GM23248 (cell line): ENCODE results near the gene DESI1. TPM values are rescaled to one million over a fixed set of nuclear protein-coding genes. Genes with fewer than 3 reads are reported as not detected.

ENCODE experiments used
- DNase-seq: peaks from one replicate; pipeline ENCODE4 v3.0.0-alpha.2; 2015
- H2AFZ ChIP-seq: fragments of 200-600 bp; sonication (generic); 2 replicates; pipeline ENCODE4 v1.6.1; 2016; ENCODE audit warnings: antibody characterized with exemption
- H3F3A ChIP-seq: fragments of 200-600 bp; sonication (generic); 2 replicates; pipeline ENCODE4 v1.6.1; 2016; ENCODE audit warnings: mild to moderate bottlenecking, antibody characterized with exemption, mixed run types; ENCODE audit not compliant: insufficient read depth
- H3K27ac ChIP-seq: fragments of 200-600 bp; sonication (generic); 2 replicates; pipeline ENCODE4 v1.5.1; 2016; ENCODE audit warnings: mild to moderate bottlenecking
- H3K27me3 ChIP-seq: fragments of 200-600 bp; sonication (generic); replicated peaks from 2 replicates; pipeline ENCODE4 v1.6.1; 2016; ENCODE audit warnings: mild to moderate bottlenecking; ENCODE audit not compliant: insufficient read depth
- H3K36me3 ChIP-seq: fragments of 200-600 bp; sonication (generic); 2 replicates; pipeline ENCODE4 v1.6.1; 2016; ENCODE audit warnings: low read depth, mild to moderate bottlenecking
- H3K4me1 ChIP-seq: fragments of 200-600 bp; sonication (generic); 2 replicates; pipeline ENCODE4 v1.6.1; 2016; ENCODE audit warnings: mild to moderate bottlenecking; ENCODE audit not compliant: insufficient read depth
- H3K4me2 ChIP-seq: fragments of 200-600 bp; sonication (generic); one replicate; pipeline ENCODE4 v1.6.1; 2016; ENCODE audit warnings: mild to moderate bottlenecking; ENCODE audit not compliant: unreplicated experiment
- H3K4me3 ChIP-seq: fragments of 200-600 bp; sonication (generic); 2 replicates; pipeline ENCODE4 v1.5.1; 2016; ENCODE audit warnings: mild to moderate bottlenecking
- H3K79me2 ChIP-seq: fragments of 200-600 bp; sonication (generic); 2 replicates; pipeline ENCODE4 v1.6.1; 2016; ENCODE audit warnings: mild to moderate bottlenecking; ENCODE audit not compliant: insufficient read depth
- H3K9ac ChIP-seq: fragments of 200-600 bp; sonication (generic); 2 replicates; pipeline ENCODE4 v1.6.1; 2016; ENCODE audit warnings: mild to moderate bottlenecking
- H3K9me2 ChIP-seq: fragments of 200-600 bp; sonication (generic); 2 replicates; pipeline ENCODE4 v1.6.1; 2016; ENCODE audit warnings: mixed run types, mild to moderate bottlenecking, moderate library complexity; ENCODE audit not compliant: insufficient read depth
- H3K9me3 ChIP-seq: fragments of 200-600 bp; sonication (generic); one replicate; pipeline ENCODE4 v1.6.1; 2017; ENCODE audit warnings: low read depth
- H4K20me1 ChIP-seq: fragments of 200-600 bp; sonication (generic); 2 replicates; pipeline ENCODE4 v1.6.0; 2016; ENCODE audit not compliant: insufficient read depth
- EZH2 ChIP-seq: fragments of 200-600 bp; sonication (generic); IDR thresholded peaks from 2 replicates; pipeline ENCODE4 v1.6.1; 2018; ENCODE audit warnings: antibody characterized with exemption, mild to moderate bottlenecking; ENCODE audit not compliant: insufficient read depth, poor library complexity, severe bottlenecking
- EZH2phosphoT487 ChIP-seq: fragments of 200-600 bp; sonication (generic); IDR thresholded peaks from 2 replicates; pipeline ENCODE4 v1.6.1; 2018; ENCODE audit warnings: antibody characterized with exemption, moderate library complexity, mild to moderate bottlenecking, low read depth; ENCODE audit not compliant: insufficient read depth
- WGBS, 2 experiments: methylation state at CpG; one replicate each; pipeline ENCODE4 v1.1.6; 2015 to 2017; ENCODE audit warnings: low lambda C conversion rate in 2 of 2, low coverage in 1 of 2; ENCODE audit errors: missing lambda C conversion rate in 2 of 2; 5-methylcytosine and 5-hydroxymethylcytosine counted together
- in situ Hi-C: fragments of 300-500 bp; cut with MboI; formaldehyde crosslinking; loops from 2 replicates; pipeline ENCODE4 v1.15.0; 2020
- polyA plus RNA-seq: library from polyadenylated mRNA; unstranded; fragments of >200 nt; fragmentation: Nextera tagmentation; extraction: Ambion mirVana; gene quantifications from 2 replicates; pipeline ENCODE4 v1.2.1, GENCODE V29; 2016
- total RNA-seq: library from RNA; depleted of rRNA; stranded (reverse); fragments of >200 nt; shearing (Covaris generic); gene quantifications from 2 replicates; pipeline ENCODE4 v1.2.3, GENCODE V29; 2014

DESI1 gene
- total and polyA plus RNA-seq, 2 experiments from 2014 or later = 42.2 to 44.3 TPM

GRCh38 chr22:41600976-41601375, 19.9 kb downstream of the DESI1 start:
- Histone ChIP-seq H3F3A (peaks cover 32% of the 10 kb centered on the region), H3K79me2 (no peaks in the 10 kb centered on the region), H3K36me3 (peaks cover 43% of the 10 kb centered on the region), H3K9me3 (no peaks in the 10 kb centered on the region), H3K4me2 (no peak overlapping the region), H3K27ac (no peak overlapping the region), H3K4me3 (no peak overlapping the region), H3K27me3 (no peaks in the 10 kb centered on the region), H3K9ac (no peak overlapping the region), H4K20me1 (no peaks in the 10 kb centered on the region), H2AFZ (no peak overlapping the region), H3K4me1 (peaks cover 16% of the 10 kb centered on the region), H3K9me2 (no peaks in the 10 kb centered on the region)
- TF ChIP-seq EZH2 = no peak
- no peak for TF ChIP-seq EZH2phosphoT487
- WGBS, 2 experiments = 91 to 92% methylated on average over 8 of the region's 8 CpGs
- in situ Hi-C loops = no loop called here
- DNase-seq = no peak

GRCh38 chr22:41598891-41599635, 21.8 kb downstream of the DESI1 start:
- in situ Hi-C loops = no loop called here
- TF ChIP-seq EZH2phosphoT487 (no peak), EZH2 (no peak)
- H3F3A ChIP-seq = peaks cover 32% of the 10 kb centered on the region
- H3K9me3 ChIP-seq = no peaks in the 10 kb centered on the region
- no peak overlapping the region for H3K4me3 ChIP-seq
- H3K4me2 ChIP-seq = peak overlapping the region; percentile 59
- H4K20me1 ChIP-seq = no peaks in the 10 kb centered on the region
- 74 to 82% methylated on average over 8 of the region's 8 CpGs for WGBS, 2 experiments
- H3K27ac ChIP-seq = peak overlapping the region; percentile 82
- H2AFZ ChIP-seq = no peak overlapping the region
- H3K4me1 ChIP-seq = peaks cover 16% of the 10 kb centered on the region
- H3K79me2 ChIP-seq = no peaks in the 10 kb centered on the region
- H3K36me3 ChIP-seq = peaks cover 26% of the 10 kb centered on the region
- peak overlapping the region; percentile 65 for H3K9ac ChIP-seq
- no peaks in the 10 kb centered on the region for H3K9me2 ChIP-seq
- H3K27me3 ChIP-seq = no peaks in the 10 kb centered on the region
- DNase-seq = no peak

- H3K27ac ChIP-seq = peak overlapping the region; percentile 82
- H3K36me3 ChIP-seq = peaks cover 18% of the 10 kb centered on the region
- peak overlapping the region; percentile 59 for H3K4me2 ChIP-seq
- H3K9me2 ChIP-seq = no peaks in the 10 kb centered on the region
- peak; percentile 91 for DNase-seq
- H4K20me1 ChIP-seq = no peaks in the 10 kb centered on the region
- TF ChIP-seq EZH2 (no peak), EZH2phosphoT487 (no peak)
- H3K4me1 ChIP-seq = peaks cover 16% of the 10 kb centered on the region
- 38 to 39% methylated on average over 5 of the region's 5 CpGs for WGBS, 2 experiments
- H3K27me3 ChIP-seq = no peaks in the 10 kb centered on the region
- H3K4me3 ChIP-seq = 0 out of 2 replicates have a peak overlapping the region, but pooled peaks have one; percentile 5
- no peaks in the 10 kb centered on the region for H3K9me3 ChIP-seq
- peak overlapping the region; percentile 65 for H3K9ac ChIP-seq
- in situ Hi-C loops = no loop called here
- H2AFZ ChIP-seq = no peak overlapping the region
- no peaks in the 10 kb centered on the region for H3K79me2 ChIP-seq
- peaks cover 32% of the 10 kb centered on the region for H3F3A ChIP-seq
Observed at GRCh38 chr22:41598081-41598480, 22.8 kb downstream of the DESI1 start.

GRCh38 chr22:41597635-41597953, 23.2 kb downstream of the DESI1 start:
- Histone ChIP-seq H3K27me3 (no peaks in the 10 kb centered on the region), H2AFZ (no peak overlapping the region), H3K9me2 (no peaks in the 10 kb centered on the region), H3K4me3 (no peak overlapping the region), H3K9me3 (no peaks in the 10 kb centered on the region), H3K4me1 (peaks cover 16% of the 10 kb centered on the region), H3K4me2 (no peak overlapping the region), H3K36me3 (peaks cover 13% of the 10 kb centered on the region; the same call in 1 of the 2 replicates), H4K20me1 (no peaks in the 10 kb centered on the region), H3K79me2 (no peaks in the 10 kb centered on the region), H3K27ac (peak overlapping the region; percentile 82; the same call in 1 of the 2 replicates), H3K9ac (no peak overlapping the region), H3F3A (peaks cover 32% of the 10 kb centered on the region)
- 100% methylated on average over 2 of the region's 2 CpGs for whole genome bisulfite sequencing, 2 experiments
- TF ChIP-seq EZH2 = no peak
- no peak for TF ChIP-seq EZH2phosphoT487
- DNase-seq = no peak
- in situ Hi-C loops = no loop called here
